AG04450 (cell line): ENCODE measurements around the gene TLR9. TPM values are rescaled to one million over a fixed set of nuclear protein-coding genes. Genes with fewer than 3 reads are reported as not detected.
A peak's percentile ranks its signal among the peaks of the same experiment; 100 is the strongest.

Experiments used
- CTCF ChIA-PET: fragments of 300-600, 350-600 bp; formaldehyde crosslinking; extraction: SDS; loops from one replicate; lab custom pipeline; 2022; ENCODE audit warnings: antibody characterized with exemption, inconsistent platforms; lab: Charles Lee
- POLR2A ChIA-PET: fragments of 350-600 bp; formaldehyde crosslinking; extraction: SDS; loops from one replicate; lab custom pipeline; 2021; ENCODE audit warnings: antibody characterized with exemption, inconsistent platforms; lab: Yijun Ruan, JAX
- DNase-seq: peaks from one replicate; pipeline ENCODE4 v3.0.0-alpha.2; 2011; ENCODE audit warnings: low read depth, low spot score
- H3K27ac ChIP-seq: one replicate; pipeline ENCODE4 v1.5.1; 2012; ENCODE audit warnings: low read depth, low read length, control low read depth
- H3K27me3 ChIP-seq: one replicate; pipeline ENCODE4 v1.6.0; 2012; ENCODE audit warnings: low read length; ENCODE audit not compliant: control insufficient read depth, insufficient read depth
- H3K4me3 ChIP-seq: 2 replicates; pipeline ENCODE4 v1.5.1; 2011; ENCODE audit warnings: mild to moderate bottlenecking, low read depth, low read length, control low read depth
- H3K9me3 ChIP-seq: 2 replicates; pipeline ENCODE4 v1.5.1; 2012; ENCODE audit warnings: low read length; ENCODE audit not compliant: control insufficient read depth, insufficient read depth
- polyA plus RNA-seq: library from polyadenylated mRNA; depleted of rRNA; stranded (reverse); fragments of >200 nt; gene quantifications from 2 replicates; pipeline ENCODE4 v1.2.3, GENCODE V29; 2011
- TF ChIP-seq, protein P1 (sequence below): IDR thresholded peaks from 2 replicates; pipeline ENCODE4 v1.5.1; 2011; ENCODE audit warnings: low read depth, low read length, control low read depth, inconsistent platforms

TLR9 gene
- polyA plus RNA-seq, 1 experiment: 0.02 TPM

DNA sequence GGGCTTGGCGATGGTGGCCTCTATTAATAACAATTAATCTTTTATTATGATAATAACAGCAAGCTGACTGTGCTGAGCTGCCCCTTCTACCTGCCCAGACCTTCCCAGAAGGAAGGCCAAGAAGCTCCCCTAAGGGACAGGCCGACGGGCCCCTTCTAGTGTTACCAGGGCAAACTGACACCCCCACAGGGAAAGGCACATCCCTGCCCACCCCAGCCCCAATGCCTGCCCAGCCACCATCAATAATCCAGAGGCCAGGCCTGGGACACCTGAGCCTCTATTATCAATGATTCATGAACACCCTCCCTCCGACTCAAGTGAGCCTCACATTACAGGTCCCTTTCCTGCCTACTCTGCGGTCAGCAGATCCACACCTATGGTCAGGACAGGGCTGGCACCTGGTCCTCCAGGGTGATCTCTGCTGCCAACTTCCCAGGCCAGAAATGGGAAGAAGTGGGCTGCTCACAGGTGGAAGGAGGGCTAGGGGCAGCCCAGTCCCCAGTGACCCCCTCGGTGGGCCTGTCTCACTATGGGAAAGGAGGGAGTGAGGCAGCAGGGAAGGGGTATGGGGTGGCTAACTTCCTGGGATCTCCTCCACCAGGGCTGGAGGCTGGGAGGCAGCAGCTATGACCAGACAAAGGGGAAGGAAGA is 11.7 kb upstream of the TLR9 start:
- POLR2A ChIA-PET: interaction anchor here (1.2 to 2.3 kb wide), 6 partner anchors 9 to 82 kb away, joined by 3 to 14 read pairs (median 6); partner anchors contain the start of genes GLYCTK, POC1A, PPM1M and WDR82
- H3K4me3 ChIP-seq: peak overlapping the region; percentile 96
- H3K9me3 ChIP-seq: no peaks in the 10 kb centered on the region; the same call in 1 of the 2 replicates
- CTCF ChIA-PET: interaction anchor here (0.9 to 4.8 kb wide), 7 partner anchors 10 to 102 kb away, joined by 3 to 52 read pairs (median 4); no protein-coding TSS in a partner anchor
- TF ChIP-seq, protein P1, sequence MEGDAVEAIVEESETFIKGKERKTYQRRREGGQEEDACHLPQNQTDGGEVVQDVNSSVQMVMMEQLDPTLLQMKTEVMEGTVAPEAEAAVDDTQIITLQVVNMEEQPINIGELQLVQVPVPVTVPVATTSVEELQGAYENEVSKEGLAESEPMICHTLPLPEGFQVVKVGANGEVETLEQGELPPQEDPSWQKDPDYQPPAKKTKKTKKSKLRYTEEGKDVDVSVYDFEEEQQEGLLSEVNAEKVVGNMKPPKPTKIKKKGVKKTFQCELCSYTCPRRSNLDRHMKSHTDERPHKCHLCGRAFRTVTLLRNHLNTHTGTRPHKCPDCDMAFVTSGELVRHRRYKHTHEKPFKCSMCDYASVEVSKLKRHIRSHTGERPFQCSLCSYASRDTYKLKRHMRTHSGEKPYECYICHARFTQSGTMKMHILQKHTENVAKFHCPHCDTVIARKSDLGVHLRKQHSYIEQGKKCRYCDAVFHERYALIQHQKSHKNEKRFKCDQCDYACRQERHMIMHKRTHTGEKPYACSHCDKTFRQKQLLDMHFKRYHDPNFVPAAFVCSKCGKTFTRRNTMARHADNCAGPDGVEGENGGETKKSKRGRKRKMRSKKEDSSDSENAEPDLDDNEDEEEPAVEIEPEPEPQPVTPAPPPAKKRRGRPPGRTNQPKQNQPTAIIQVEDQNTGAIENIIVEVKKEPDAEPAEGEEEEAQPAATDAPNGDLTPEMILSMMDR: no peak
- no peak for DNase-seq
- H3K27me3 ChIP-seq: no peaks in the 10 kb centered on the region
- peak overlapping the region; percentile 99 for H3K27ac ChIP-seq

- ChIA-PET CTCF (interaction anchor here (1.0 to 4.8 kb wide), 4 partner anchors 15 to 103 kb away, joined by 3 to 52 read pairs (median 12); no protein-coding TSS in a partner anchor), POLR2A (interaction anchor here (0.7 to 1.5 kb wide), 4 partner anchors 10 to 192 kb away, joined by 3 to 8 read pairs (median 5); partner anchors contain the start of gene PPM1M)
- Histone ChIP-seq H3K9me3 (no peaks in the 10 kb centered on the region; the same call in 1 of the 2 replicates), H3K27me3 (no peaks in the 10 kb centered on the region), H3K27ac (peak overlapping the region; percentile 99), H3K4me3 (no peak overlapping the region)
- no peak for DNase-seq
- TF ChIP-seq, protein P1: no peak
These were observed 11.0 kb upstream of the TLR9 start for GRCh38 chr3:52236424-52236886.

GRCh38 chr3:52234516-52235447 is 9.3 kb upstream of the TLR9 start:
- Histone ChIP-seq H3K9me3 (no peaks in the 10 kb centered on the region; the same call in 1 of the 2 replicates), H3K27me3 (no peaks in the 10 kb centered on the region), H3K4me3 (no peak overlapping the region), H3K27ac (no peak overlapping the region)
- TF ChIP-seq, protein P1: no peak
- ChIA-PET POLR2A (interaction anchor here (1.1 kb wide), 1 partner anchor 36 kb away, joined by 5 read pairs; no protein-coding TSS in a partner anchor), CTCF (interaction anchor here (4.1 to 4.8 kb wide), 2 partner anchors 14 to 104 kb away, joined by 22 to 52 read pairs; no protein-coding TSS in a partner anchor)
- no peak for DNase-seq

GRCh38 chr3:52233968-52234367 is 8.5 kb upstream of the TLR9 start:
- H3K27ac ChIP-seq: no peak overlapping the region
- POLR2A ChIA-PET: no interaction called here
- no peak overlapping the region for H3K4me3 ChIP-seq
- TF ChIP-seq, protein P1: no peak
- H3K27me3 ChIP-seq: no peaks in the 10 kb centered on the region
- H3K9me3 ChIP-seq: no peaks in the 10 kb centered on the region; the same call in 1 of the 2 replicates
- no peak for DNase-seq
- CTCF ChIA-PET: interaction anchor here (0.7 to 4.8 kb wide), 4 partner anchors 13 to 105 kb away, joined by 3 to 52 read pairs (median 28); no protein-coding TSS in a partner anchor
